Stimulated activated CD4-positive, alpha-beta T cell treated with anti-CD3 and anti-CD28 coated beads, Interleukin-2, amount 100 ng/mL, for 4 hours (primary cell): Measurements from ENCODE around the gene AP5B1.
"Not testable (repeated sequence)": the region's sequence is repeated elsewhere in the genome, so short reads cannot be mapped to it uniquely, and the experiment has no call there.

ENCODE experiments used
- DNase-seq: peaks from one replicate; pipeline ENCODE4 v3.0.0-alpha.2; 2020; ENCODE audit warnings: low read depth

The AP5B1 gene

DNA sequence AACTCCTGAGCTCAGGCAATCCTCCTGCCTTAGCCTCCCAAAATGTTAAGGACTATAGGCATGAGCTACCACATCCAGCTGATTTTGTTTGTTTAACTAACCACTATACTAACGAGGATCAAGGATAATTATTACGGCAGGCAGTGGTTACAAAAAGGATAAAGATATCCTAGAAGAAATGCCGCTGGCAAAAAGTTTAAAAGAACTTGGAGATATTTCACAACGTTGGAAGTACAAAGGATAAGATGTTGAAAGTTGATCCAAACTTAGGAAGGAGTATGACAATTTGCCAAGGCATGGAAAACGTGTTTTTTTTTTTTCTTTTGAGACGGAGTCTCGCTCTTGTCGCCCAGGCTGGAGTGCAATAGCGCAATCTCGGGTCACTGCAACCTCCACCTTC is 13.4 kb downstream of the AP5B1 start:
- no peak for DNase-seq

DNA sequence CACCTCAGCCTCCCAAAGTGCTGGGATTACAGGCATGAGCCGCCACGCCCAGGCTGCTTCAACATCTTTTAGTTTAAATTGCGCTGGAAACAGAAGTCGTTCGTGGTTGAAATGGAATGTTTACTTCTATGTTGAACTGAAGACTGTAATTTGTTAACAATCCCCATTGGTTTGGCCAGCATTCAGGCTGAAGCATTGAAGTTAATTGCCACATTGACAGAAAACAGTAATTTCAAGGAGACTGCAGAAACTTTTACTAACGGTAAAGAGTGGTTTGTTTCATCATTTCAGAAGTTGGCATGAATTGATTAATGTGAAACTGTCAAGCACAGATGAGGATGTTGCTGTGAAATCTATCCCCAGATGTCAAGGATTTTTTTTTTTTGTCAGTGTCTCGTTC is 14.2 kb downstream of the AP5B1 start:
- no peak for DNase-seq

DNA sequence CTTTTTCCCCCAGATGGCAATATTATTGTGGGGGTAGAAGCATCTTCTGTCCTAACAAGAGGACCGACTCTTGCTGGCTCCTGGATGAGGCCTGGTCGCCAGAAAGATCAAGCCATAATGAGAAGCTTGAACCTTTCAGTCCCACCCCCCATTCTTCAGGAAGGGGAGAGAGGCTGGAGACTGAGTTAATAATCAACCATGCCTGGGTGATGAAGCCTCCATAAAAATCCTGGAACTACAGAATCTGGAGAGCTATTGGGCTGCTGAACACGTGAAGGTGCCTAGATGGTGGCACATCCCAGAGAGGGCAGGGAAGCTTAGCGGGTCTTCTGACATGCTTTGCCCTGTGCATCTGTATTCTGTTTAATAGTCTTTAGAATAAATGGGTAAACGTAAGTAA is 16.3 kb downstream of the AP5B1 start:
- no peak for DNase-seq

DNA sequence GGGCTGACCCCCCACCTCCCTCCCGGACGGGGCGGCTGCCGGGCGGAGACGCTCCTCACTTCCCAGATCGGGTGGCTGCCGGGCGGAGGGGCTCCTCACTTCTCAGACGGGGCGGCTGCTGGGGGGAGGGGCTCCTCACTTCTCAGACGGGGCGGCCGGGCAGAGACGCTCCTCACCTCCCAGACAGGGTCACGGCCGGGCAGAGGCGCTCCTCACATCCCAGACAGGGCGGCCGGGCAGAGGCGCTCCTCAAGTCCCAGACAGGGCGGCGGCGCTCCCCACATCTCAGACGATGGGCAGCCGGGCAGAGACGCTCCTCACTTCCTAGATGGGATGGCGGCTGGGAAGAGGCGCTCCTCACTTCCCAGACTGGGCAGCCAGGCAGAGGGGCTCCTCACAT is 18.0 kb downstream of the AP5B1 start:
- not testable (repeated sequence) for DNase-seq

DNA sequence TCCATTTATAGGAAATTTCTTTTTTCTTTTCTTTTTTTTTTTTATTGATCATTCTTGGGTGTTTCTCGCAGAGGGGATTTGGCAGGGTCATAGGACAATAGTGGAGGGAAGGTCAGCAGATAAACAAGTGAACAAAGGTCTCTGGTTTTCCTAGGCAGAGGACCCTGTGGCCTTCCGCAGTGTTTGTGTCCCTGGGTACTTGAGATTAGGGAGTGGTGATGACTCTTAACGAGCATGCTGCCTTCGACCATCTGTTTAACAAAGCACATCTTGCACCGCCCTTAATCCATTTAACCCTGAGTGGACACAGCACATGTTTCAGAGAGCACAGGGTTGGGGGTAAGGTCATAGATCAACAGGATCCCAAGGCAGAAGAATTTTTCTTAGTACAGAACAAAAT is 18.6 kb downstream of the AP5B1 start:
- DNase-seq: not testable (repeated sequence)

DNA sequence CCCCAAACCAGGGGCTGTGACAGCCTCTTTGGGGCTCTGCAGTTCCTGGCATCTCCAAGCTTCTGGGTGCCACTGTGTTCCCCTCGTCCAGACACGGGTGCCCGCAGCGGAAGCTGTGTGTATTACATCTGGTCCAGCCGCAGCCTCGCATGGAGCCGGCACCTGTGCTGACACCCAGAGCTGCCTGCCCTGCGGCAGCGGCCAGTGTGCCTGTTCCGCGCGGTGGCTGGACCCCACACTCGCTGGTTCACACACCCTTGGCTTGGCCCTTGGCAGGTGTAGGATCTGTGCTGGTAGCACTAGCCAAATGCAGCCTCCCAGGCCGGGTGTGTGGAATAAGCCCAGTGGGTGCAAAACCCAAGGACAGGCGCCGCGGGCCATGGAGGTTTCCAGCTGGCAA is 35.7 kb downstream of the AP5B1 start:
- DNase-seq: no peak

DNA sequence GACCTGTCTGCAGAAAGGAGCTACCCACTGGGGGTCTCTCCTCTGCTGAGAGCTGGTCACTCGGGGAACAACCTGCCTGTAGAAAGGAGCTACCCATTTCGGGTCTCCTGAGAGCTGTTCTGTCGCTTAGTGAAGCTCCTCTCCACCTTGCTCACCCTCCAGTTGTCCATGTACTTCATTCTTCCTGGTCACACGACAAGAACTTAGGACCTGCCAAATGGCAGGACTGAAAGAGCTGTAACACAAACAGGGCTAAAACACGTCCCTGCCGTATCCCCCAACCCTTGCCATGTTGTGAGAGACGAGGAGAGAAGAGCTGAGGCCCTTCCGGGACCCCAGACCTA is 36.1 kb downstream of the AP5B1 start:
- no peak for DNase-seq

DNA sequence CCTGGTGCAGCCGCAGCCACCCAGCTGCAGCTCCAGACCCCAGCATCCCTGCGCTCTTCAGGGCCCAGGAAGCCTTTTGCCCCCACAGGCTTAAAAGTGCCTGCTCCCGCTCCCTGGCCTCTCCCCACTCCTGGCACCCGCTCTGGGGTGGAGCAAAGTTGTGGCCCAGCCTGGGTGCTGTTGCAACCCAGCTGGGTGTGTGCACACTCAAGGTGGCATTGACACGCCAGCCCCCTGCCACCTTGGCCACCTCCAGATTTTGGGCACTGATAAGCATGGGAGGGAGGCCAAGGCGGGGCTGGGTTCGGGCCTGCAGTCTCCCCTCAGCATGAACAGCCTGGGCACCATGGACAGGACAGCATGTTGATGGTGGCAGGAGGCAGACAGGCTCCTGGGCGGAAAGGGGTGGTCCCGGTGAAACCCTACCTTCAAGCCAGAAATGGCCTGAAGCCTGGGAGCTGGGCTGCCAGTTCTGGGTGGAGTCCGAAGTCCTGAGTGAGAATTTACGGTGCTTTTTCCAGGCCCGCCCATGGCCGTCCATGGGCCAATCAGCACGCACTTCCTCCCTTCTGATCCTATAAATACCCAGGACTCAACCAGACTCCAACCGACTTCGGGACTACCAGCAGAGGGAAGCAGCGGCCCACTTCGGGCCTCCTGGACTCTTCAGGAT is 36.6 kb downstream of the AP5B1 start:
- DNase-seq: no peak

DNA sequence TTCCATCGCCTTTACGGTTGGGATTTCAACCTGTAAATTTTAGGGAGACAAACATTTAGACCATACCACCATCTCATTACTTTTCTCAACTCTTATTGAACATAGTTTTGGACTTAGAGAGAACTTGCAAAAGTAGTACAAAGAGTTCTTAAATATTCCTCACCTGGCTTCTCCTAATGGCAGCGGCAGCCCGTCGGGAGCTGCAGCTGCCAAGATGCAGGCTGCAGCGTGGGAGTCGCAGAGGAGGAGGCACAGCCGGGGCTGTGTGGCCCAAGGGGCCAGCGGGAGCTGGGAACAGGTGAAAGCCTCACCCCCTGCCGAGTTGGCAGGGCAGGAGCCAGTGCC is 37.1 kb downstream of the AP5B1 start:
- no peak for DNase-seq

DNA sequence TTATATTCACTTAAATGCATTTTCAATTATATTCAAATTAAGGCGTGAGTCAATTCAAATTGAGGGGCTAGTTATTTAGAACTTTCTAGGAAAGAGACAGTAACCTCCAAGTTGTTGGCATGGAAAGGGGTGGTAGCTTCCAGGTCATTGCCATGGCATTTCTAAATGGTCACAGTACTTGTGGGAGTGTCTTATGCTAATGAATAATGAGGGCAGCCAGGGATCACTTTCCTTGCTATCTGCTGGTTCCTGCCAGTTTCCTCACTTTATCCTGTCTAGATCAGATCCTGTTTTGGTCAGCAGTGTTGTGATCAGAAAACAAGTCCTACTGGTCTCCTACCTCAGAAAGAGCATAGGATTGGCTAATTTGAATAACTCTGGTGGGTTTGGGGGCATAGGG is 38.4 kb downstream of the AP5B1 start:
- DNase-seq: no peak

DNA sequence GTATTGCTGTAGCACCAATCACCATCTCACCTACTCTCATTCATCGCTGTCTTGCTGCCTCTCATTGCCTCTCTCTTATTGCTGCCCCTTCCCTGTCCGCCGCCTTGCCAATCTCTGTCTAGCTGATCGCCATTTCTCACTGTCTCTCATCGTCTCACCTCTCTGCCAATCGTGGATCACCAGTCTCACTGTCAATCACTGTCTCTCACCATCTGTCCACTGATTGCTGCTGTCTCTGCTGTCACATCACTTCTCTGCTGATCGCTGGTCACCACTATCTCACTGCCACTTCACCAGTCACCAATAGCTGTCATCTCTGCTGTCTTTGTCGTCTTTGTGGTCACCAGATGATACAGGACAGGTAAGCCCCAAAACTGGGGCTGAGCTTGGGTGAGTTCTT is 39.6 kb downstream of the AP5B1 start:
- no peak for DNase-seq

DNA sequence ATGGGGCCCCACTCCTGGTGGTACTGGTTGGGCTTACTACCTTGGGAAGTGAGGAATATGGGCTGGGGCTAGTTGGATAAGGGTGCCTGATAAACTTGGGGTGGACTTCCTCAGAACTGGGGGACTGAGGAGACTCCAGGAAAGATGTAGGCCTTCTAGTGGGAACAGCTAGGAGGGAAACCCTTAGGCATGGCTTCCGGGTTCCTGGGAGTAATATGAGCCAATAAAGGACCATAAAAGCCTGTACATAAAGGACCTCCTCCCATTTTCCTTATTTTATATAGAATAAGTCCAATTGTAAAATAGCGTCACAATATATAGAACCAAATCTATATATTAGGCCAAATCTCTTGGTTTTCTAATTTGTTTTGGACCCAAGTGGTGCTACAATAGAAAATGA is 41.8 kb downstream of the AP5B1 start:
- no peak for DNase-seq

DNA sequence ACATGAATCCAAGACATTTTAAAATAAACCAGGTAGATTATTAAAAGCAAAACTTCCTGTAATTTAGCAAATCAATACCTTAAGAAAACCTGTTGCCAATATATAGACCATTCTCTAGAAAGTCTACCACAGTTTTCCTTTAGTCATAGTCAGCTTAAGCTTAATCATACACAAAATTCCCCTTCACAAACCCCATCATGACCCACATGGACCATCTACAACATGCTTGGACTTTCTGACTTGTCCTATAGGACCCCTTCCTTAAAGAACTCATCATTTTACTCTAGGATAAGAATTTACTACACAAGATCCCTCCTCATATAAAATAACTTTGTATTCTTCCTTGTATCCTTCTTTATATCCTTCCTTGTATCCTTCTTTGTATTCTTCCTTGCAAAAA is 44.0 kb downstream of the AP5B1 start:
- no peak for DNase-seq

DNA sequence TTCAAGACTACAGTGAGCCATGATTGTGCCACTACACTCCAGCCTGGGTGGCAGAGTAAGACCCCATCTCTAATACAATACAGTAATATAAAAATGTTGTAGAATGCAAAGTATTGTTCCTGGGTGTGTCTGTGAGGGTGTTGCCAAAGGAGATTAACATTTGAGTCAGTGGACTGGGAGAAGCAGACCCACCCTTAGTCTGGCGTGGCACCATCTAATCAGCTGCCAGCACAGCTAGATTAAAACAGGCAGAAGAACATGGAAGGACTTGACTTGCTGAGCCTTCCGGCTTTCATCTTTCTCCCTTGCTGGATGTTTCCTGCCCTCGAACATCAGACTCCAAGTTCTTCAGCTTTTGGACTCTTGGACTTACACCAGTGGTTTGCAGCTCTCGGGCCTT is 45.7 kb downstream of the AP5B1 start:
- DNase-seq: not testable (repeated sequence)

DNA sequence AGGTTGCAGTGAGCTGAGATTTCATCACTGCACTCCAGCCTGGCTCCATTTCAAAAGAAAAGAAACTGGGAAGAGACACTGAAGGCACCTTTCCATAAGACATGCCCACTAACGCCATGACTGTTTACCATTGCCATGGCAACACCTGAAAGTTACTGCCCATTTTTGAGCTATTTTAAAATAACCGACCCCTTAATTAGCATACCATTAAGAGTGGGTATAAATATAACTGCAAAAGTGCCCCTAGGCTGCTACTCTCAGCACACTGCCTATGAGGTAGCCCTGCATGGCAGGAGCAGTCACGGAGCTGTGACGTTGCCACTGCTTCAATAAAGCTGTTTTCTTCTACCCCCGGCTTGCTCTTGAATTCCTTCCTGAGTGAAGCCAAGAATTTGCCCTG is 50.3 kb downstream of the AP5B1 start:
- no peak for DNase-seq

DNA sequence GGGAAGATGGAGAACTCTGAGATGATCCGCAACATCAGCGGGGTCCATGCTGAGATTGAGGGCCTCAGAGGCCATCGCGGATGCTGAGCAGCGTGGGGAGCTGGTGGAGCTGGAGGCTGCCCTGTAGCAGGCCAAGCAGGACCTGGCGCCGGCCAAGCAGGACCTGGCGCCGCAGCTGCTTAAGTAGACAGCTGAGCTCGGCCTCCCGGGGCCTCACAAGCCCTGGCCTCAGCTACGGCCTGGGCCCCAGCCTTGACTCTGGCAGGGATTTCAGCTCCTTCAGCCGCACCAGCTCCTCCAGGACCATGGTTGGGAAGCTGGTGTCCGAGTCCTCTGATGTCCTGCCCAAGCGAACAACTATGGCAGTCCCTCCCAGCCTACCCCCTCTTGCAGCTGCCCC is 52.9 kb downstream of the AP5B1 start:
- DNase-seq: no peak

DNA sequence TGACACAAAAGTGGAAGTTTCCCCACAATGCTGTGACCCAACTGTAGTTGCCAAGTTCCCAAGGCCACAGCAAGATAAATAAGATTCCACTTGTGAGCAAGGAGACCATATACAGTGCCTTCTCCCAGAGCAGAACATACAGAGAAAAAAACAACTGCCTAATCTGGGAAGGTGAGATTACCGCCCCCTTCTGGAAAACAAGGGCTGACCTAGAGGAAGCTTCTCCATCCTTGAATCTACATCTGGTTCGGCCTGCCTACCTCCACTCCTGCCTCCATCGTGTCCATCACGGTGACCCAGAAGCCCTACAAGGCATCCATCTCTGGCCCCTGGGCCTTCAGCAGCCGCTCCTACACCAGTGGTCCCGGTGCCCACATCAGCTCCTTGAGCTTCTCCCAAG is 54.1 kb downstream of the AP5B1 start:
- no peak for DNase-seq
